ENCODE measurements around the gene ACACA.
"Not testable (repeated sequence)": the region's sequence is repeated elsewhere in the genome, so short reads cannot be mapped to it uniquely, and the experiment has no call there.

Gene ACACA

GRCh38 chr17:37100231-37100630 lies 306.4 kb downstream of the ACACA start:
- DNase-seq (ENCODE audit: low read depth in 3 of 3): no peak

- DNase-seq (ENCODE audit: low read depth in 3 of 3): no peak
Measured at GRCh38 chr17:37098910-37099664, 307.5 kb downstream of the ACACA start.

GRCh38 chr17:37098152-37098551 lies 308.5 kb downstream of the ACACA start:
- DNase-seq (ENCODE audit: low read depth in 3 of 3): no peak

- DNase-seq (ENCODE audit: low read depth in 3 of 3): no peak
Measured at GRCh38 chr17:37097154-37097553, 309.5 kb downstream of the ACACA start.

GRCh38 chr17:37096071-37096470 lies 310.6 kb downstream of the ACACA start:
- DNase-seq (ENCODE audit: low read depth in 3 of 3): no peak

GRCh38 chr17:37094391-37094790 lies 312.2 kb downstream of the ACACA start:
- DNase-seq (ENCODE audit: low read depth in 3 of 3): no peak

GRCh38 chr17:37092701-37093100 lies 313.9 kb downstream of the ACACA start:
- no peak for DNase-seq (ENCODE audit: low read depth in 3 of 3)

- DNase-seq (ENCODE audit: low read depth in 3 of 3): no peak
Measured at GRCh38 chr17:37092071-37092470, 314.6 kb downstream of the ACACA start.

- no peak for DNase-seq (ENCODE audit: low read depth in 3 of 3)
Measured at GRCh38 chr17:37090941-37091340, 315.7 kb downstream of the ACACA start.

- DNase-seq (ENCODE audit: low read depth in 3 of 3): no peak
Measured at GRCh38 chr17:37089956-37090355, 316.7 kb downstream of the ACACA start.

- no peak for DNase-seq (ENCODE audit: low read depth in 3 of 3)
Measured at GRCh38 chr17:37088913-37089312, 317.7 kb downstream of the ACACA start.

GRCh38 chr17:37088459-37088858 lies 318.2 kb downstream of the ACACA start:
- no peak for DNase-seq (ENCODE audit: low read depth in 3 of 3)

- DNase-seq (ENCODE audit: low read depth in 3 of 3): no peak
Measured at GRCh38 chr17:37087683-37088082, 319.0 kb downstream of the ACACA start.

GRCh38 chr17:37086948-37087347 lies 319.7 kb downstream of the ACACA start:
- DNase-seq (ENCODE audit: low read depth in 3 of 3): no peak

- DNase-seq (ENCODE audit: low read depth in 3 of 3): no peak
Measured at GRCh38 chr17:37086334-37086733, 320.3 kb downstream of the ACACA start.

- DNase-seq (ENCODE audit: low read depth in 3 of 3): no peak
Measured at GRCh38 chr17:37084372-37084771, 322.3 kb downstream of the ACACA start.

- no peak for DNase-seq (ENCODE audit: low read depth in 3 of 3)
Measured at GRCh38 chr17:37083456-37083855, 323.2 kb downstream of the ACACA start.

GRCh38 chr17:37082985-37083384 lies 323.7 kb downstream of the ACACA start:
- DNase-seq (ENCODE audit: low read depth in 3 of 3): no peak

- DNase-seq (ENCODE audit: low read depth in 3 of 3): no peak
Measured at GRCh38 chr17:37082311-37082860, 324.2 kb downstream of the ACACA start.

- DNase-seq (ENCODE audit: low read depth in 3 of 3): no peak
Measured at GRCh38 chr17:37081287-37081686, 325.3 kb downstream of the ACACA start.

GRCh38 chr17:37079735-37080134 lies 326.9 kb downstream of the ACACA start:
- no peak for DNase-seq (ENCODE audit: low read depth in 3 of 3)

GRCh38 chr17:37079065-37079708 lies 327.4 kb downstream of the ACACA start:
- DNase-seq (ENCODE audit: low read depth in 3 of 3): no peak

GRCh38 chr17:37073464-37073863 lies 333.2 kb downstream of the ACACA start:
- DNase-seq (ENCODE audit: low read depth in 3 of 3): not testable (repeated sequence)
